Measurements from ENCODE around the gene COL5A2.

The COL5A2 gene

DNA sequence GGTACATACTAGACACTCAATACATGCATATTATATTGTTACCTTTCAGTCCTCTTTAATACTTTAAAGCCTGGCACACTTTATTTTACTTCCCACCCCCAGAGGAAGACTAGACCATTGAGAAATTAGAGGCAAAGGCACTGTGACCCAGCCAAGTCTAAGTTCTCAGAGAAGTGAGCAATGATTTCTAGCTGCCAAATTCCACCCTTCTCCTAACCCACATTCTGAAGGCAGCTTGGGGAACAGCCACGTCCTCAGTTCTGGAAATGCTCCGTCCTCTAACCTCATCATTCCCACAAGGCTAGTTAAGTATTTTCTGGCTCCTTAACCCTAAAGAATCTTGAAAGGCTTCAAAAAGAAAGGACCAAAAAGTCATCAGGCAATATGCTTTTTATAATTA is 86.6 kb downstream of the COL5A2 start:
- DNase-seq, result no peak

DNA sequence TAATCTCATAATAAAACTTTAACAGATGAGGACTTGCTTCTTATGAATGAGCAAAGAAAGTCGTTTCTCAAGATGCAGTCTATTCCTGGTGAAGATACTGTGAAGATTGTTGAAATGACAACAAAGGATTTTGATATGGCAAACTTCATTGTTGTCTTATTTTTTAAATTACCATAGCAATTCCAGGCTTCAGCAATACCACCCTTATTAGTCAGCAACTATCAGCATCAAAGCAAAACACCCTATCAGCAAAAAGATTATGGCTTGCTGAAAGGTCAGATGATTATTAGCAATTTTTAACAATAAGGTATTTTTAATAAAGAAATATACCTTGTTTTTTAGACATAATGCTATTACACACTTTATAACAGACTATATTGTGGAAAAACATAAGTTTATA is 88.3 kb downstream of the COL5A2 start:
- DNase-seq, result no peak

DNA sequence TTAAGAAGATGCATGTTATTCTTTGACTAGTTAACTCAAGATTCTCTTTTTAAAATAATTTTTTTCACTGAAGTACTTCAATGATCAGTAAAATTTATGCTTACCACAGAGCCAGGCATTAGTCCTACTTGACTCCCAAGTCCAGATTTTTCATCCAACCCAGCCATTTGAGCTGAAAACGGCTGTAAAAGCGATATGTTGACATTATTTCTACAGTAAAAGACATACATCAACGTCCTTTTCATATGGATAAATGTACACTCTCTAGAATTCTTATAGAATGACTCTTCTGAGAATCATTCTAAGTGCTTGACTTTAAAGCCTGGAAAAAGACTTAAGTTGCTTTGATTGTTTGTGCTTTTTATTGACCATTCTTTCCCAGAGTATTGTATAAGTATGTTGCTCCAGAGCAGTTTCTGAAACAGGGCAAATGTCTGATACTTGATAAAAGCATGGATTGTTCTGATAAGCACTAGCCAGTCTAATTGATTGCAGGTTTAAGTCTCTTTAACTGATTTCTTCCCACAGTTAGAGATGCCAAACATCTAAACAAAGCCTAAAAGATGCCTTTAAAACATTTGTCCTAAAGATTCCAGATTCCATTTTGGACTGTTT is 90.9 kb downstream of the COL5A2 start:
- no peak for DNase-seq

DNA sequence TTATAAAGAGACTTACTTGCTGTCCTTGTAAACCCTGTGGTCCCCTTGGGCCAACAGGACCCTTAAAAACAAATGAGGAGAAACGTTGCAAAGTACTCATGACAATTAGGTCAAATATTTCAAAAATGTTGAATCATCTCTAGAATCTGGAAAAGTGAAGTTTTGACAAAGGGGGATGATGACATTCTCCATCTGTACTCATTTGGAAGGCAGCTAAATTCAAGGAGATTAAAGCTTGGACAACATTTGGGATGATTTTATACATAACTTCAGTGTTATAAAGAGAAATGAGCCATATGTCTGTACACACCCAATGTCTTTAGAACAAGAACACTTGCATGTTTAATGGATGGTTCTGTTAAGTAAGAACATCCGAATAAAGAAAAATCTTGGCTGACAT is 92.9 kb downstream of the COL5A2 start:
- no peak for DNase-seq

DNA sequence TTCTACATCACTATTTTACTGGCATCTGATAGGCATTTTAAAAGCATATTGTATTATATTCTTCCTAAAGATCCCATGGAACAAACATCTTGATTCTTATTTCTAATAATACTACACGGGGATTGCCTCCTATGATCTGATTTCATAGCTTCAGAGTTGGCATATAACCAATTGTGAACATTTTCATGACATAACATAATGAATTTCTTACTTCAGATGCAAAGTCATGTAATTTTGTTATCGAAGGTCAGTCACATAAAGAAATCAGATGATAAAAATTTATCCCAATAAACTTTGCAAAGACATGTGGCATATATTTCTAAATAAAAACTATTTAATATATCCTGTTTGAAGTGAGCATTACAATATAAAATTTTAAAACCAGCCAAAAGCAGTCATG is 93.3 kb downstream of the COL5A2 start:
- DNase-seq, result no peak

DNA sequence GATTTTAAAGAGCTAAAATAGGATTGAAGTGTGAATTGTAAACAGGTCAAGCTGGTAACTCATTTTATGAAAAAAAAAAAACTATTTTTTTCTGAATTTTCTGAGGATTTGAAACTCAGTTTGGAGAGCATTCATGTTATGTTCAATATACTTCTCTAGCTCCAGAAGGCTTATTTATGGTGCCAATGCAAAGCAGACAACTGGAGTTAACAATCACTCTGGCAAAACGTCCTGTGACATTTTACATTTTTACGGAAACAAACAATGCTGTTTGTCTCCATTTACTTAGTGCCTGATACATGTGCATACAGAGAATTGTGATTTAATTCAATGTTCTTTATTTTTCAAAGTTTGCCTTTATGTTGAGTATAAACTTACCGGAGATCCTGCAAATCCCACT is 96.0 kb downstream of the COL5A2 start:
- DNase-seq, result no peak

DNA sequence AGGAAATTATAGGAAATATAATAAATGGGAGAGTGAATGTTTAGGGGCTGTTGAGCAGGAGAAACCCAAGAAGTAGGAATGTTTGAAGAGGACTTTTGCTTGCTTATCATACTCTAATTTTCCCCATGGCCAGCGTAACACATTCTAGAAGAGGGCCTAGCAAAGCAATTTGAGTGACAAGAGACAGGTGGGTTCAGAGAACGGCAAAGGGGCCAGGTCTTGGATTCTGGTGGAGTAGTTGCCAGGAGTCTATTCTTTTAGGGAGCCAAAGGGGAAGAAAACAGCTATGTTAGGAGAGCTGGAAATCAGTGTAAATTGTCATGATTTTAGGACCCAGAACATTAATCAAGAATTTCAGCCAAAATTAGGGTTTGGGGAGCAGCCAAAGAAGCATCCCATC is 96.5 kb downstream of the COL5A2 start:
- DNase-seq, result no peak

DNA sequence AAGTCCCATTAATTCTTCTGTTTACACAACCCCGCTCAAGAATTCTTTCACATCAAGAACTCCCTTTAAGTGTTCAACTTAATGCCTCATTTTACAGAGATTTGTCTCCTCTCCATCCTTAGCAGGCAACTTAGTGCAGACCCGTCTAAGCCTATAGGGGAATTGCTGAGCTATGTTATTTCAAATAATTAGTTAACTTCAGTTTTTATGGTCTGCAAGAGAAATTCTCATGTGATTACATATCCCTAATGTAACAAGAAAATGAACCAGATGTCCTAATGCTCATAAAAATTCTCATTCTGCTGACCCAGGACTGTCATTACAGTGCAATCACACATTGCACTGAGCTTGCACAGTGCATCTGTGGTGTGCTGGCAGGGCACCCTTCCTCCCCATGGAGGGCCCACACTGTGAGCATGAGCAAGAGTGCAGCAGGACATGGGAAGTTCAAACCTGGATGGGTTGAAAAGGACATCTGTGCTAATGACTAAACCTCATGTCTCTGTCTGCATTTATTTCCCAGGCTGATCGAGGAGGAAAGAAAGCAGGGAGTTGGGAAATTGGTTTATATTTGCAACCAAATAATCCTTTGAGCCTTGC is 97.1 kb downstream of the COL5A2 start:
- DNase-seq, result no peak

DNA sequence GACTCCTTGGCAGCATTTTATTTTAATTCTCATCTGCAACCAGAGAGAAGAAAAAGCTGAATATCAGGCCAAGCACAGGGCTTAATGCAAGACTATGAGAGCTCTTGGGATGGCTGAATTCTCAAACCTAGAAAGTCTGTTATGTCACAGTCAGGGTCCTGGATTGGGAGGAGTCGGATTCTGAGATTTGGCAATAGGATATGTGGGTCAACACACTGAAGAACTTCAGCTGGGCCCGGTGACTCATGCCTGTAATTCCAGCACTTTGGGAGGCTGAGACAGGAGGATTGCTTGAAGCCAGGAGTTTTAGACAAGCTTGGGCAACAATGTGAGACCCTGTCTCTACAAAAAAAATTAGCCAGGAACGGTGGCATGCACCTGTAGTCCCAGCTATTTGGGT is 103.0 kb downstream of the COL5A2 start:
- DNase-seq, result no peak

DNA sequence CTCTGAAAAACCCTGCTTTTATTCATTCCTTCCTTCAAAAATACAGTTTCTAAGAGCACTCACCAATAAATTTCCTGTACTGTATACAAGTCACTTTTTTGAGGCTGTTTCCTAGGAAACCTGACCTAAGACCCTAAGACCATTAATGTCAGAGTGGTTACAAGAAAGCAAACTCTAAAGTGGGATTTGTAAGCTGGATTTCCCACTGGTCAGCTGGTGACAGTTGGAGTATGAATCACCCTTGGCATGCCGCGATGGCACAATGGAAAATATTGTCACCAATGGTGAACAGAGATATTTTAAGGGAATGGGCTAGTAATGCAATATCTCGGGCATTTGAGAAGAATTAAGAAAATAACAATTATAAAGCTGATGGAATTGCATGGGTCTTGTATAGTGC is 103.4 kb downstream of the COL5A2 start:
- DNase-seq, result no peak

DNA sequence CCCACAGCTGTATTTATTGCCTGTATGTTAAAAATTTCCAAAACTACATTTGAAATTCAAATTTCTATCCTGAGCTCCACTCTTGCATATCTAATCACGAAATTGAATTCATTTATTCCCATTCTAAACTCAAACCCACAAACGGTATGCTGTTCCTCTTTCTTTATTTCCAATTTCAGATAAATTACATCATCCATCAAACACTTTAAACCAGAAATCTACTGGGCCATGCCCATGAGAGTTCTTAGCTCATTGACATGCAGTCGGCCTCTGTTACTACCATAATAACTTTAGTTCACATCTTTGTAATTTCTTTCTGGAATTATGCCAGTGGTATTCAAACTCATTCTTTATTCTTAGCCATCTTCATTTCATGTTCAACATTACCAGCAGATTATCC is 105.1 kb downstream of the COL5A2 start:
- DNase-seq, result no peak

DNA sequence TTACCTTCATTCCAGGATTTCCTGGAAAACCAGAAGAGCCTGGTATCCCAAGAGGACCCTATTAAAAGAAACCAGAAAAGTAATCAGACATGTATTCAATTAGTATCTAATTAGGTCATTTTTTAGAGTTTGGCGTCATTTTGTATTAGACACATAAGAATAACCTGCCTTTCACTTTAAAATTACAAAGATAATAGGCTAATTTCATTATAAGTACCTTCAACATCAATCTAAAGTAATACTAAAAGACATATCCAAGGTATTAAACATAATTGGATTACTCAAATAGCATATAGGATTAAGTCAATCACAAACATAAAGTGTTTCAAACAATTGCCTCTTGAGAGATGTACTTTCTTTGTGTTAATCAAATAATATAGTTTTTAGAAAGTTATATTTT is 107.5 kb downstream of the COL5A2 start:
- no peak for DNase-seq

DNA sequence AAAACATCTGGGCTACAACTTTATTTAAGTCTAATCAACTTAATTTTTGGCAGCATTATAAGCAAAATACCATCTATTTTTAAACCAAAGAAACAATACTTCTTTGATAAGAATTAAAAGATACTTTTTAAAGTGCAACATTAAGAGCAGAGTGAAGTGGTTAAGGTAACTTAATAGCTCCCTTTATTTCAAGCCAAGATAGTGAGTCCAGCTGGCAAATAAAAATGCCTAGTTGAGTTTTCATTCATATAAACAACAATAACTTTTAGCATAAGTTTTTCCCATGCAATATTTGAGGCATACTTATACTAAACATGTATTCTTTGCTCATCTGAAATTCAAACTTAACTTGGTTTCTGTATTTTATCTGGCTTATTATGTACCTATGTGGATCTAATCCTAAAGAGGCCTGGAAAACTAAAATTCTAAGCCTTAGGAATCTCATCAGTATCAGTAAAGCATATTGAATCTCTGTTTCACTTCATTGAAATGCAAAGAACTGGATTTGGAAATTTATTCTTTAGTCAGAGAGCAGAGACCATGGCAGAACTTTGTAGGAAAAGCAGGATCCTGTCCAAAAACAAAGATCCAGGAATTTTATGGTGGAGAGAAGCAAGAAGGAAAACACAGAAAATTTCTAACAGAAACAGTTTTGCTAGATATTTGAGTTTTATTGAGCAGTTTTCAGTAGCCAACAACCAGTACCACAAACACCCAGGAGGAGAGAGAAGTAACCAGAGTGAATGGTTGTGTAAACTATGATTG is 109.5 kb downstream of the COL5A2 start:
- no peak for DNase-seq

DNA sequence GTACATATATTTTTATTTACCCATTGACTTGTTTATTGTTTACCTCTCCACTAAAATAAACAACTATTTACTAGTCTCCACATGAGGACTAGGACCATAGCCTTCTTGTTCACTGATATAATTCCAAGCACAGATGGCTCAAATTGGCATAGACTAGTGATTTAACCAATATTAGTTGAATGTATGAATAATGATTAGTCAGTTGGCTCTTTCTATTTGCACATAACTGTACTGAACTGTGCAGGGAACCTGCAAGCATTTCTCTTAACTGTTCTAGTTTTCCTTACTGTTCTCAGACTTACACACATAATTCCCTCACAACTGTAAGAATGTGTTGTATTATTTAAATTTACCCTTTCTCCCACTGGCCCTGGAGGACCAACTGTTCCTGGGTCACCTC is 113.5 kb downstream of the COL5A2 start:
- no peak for DNase-seq

DNA sequence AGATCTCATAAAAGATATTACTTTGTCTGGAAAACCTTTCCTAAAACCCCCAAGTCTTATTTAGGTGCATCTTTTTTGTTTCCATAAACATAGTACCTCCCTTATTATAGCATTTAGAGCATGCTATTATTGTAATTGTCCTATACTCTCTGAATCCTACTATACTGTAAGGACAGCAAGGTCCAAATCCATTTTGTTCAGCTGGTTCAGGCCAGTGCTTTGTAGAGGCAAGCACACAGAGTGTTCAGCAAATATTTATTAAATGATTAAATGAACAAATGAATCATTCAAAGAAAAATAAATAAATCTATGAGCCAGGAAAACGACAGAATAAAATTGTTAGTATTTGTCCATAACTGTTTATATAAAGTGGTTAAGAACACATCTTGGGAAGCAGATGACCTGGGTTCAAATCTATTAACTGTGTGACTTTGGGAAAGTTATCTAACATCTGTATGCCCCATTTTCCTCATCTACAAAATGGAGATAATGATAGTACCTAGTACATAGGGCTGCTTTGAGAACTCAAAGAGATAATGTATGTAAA is 119.4 kb downstream of the COL5A2 start:
- no peak for DNase-seq

DNA sequence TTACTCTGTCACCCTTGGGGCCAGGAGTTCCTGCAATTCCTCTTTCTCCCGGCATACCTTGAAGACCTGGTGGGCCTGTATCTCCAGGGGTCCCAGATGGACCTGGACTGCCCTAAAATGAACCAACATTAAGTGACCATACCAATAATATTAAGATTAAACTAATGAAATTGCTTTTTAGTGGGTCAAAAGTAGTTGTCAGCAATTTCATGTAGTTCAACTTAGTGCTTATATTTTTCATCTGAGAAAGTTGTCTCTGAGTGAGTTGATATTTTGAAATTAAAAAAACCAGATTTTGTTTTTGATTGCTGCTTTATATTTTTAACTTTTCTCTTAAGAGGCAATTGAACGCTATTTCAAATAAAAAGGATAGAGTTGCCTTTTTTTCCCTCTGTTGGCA is 122.2 kb downstream of the COL5A2 start:
- no peak for DNase-seq

DNA sequence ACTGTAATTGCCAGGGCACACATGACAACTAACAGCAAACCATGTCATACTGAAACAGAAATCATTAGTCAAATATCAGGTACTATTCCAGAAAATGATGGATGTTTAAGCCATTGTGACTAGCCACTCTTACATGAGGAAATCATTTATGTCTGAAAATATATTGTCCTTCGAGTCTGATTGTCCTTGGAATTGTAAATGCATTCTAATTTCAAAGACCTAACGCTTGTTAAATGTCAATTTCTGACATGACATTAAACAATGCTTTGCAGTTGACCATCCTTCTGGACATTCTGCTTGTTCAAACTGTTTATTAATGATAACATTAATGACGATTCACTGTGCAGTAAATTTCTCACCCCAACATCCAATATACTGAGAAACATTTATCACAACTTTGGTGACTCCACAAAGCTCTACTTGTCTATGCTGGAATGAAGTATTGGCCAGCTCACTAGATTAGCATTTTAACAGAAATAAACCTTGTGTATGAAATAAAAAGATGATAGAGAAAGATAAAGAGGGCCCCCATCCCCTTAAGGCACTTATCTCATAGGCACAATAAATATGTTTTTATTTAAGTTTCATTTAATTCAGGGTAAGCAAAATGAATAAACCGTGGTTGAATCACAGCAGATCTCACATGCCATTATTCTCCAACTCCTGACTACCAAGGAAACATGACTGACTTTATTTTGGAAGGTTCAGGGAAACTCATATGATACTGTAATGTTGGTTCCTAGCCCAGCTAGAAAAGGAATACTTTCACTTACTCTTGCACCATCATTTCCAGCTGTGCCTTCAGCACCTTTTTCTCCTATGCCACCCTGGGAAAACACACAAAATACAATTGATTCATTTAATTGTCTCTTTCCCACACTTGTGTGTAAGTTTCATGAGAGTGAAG is 123.1 kb downstream of the COL5A2 start:
- no peak for DNase-seq

DNA sequence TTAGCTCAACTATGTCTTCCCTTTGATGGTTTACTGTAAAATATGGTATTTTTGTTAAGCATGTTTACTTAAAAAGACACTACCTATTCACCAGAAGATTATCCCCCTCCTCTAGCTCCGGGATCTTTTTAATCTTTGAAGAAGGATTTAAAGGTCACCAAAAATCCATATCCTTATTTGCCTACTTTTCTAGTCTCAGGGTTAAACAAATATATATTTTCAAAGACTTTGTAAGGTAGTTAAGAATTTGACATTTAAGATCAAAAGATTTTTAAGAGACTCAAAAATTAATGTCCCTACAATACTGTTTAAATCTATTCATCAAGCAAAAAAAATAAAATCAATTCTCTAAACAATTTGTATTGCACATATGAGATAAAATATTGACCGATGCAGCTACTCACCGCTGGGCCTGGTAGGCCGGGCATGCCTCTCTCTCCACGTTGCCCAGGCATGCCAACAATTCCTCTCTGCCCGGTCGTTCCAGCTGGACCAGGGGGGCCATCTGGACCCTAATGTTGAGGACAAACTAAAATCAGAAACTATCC is 129.3 kb downstream of the COL5A2 start:
- DNase-seq, result no peak

DNA sequence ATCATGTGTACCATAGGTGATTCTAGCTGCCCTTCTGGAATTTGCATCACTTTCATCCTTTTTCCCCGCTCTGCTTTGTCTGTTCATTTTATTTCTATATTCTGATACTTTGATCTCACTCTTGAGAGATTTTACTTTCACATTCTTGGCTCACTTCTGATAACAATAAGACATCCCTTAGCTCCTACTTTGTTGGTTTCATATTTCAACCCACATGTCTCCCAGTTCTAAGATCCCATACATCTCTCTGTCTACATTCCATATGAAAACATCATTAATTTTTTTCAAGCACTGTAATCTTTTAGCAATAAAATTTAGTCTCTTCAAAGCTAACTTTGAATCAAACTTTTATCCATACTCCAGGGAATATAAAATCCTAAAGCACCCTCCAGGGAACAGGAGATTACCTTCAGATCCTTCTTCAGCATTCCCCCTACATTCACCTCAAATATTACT is 129.8 kb downstream of the COL5A2 start:
- no peak for DNase-seq

DNA sequence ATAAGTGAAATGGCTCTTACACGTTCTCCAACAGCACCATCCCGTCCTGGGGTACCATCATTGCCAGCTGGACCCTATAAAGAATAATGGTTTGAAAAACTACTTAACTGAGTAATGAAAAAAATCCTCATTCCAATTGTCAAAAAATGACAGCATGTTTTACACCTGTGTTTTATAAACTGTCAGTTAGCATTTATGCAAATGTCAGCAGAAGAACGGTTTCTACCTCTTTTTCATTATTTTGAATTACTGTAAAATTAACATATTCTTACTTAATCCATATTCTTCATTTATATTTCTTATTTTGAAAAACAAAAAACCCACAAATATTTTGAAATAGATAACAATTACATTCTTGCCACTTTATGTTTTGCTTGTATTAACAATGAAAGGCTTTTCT is 131.4 kb downstream of the COL5A2 start:
- DNase-seq, result no peak

DNA sequence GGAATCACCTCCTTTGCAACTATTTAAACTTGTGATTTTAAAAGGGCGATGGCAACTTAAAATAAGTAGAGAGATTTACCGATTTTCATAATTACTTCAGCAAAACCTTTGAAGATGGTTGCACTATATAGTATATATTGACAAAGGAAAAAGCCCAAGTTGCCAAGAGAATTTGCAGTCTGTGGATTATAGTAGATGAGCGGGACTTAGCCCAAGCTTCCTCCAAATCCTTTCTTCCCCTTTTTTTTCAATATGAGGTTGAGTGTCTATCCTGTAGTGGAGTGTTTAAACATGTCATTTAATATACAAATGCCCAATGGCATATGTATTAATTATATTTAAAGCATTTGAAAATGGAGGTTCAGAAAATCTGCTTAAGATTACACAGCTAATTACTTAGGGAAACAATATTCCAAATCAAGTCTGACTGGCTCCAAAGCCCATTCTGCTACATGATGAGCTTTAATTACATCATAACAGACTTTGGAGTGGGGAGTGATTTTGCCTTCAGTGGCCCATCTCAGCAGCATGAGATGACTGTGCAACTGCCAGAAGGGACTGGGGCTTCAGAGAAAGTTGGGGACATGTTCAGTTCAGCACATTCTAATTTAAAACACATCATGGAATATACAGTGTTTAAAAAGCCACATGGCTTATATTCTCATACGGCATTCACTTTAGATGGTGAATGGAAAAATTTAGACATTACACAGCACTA is 132.2 kb downstream of the COL5A2 start:
- DNase-seq, result no peak

DNA sequence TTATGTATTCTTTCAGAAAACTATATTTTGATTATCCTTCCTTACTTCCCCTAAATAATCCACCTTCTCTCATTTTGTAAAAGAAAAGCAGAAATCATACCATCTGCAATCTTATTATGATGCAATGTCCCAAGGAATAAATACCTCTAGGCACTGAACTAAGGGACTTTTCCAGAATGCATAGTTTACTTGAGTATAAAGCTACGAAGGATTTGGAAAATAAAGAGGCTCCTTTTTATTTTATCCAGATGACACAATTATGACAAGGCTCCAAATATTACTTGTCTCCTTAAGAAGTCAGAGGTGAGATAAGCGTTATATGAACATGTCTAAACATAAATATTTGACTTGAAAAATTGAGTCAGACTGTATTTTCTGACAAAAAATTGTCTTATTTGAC is 133.2 kb downstream of the COL5A2 start:
- no peak for DNase-seq
